CD4-positive, alpha-beta T cell treated with Interleukin-6 at 100 ng/mL for 8 hours (primary cell): ENCODE measurements around the gene ZBTB33.

Source experiments
- DNase-seq: peaks from one replicate; pipeline ENCODE4 v3.0.0-alpha.2; 2020; ENCODE audit warnings: mixed read lengths, low spot score

Gene ZBTB33

GRCh38 chrX:120305531-120306141 is 55.0 kb downstream of the ZBTB33 start:
- DNase-seq = no peak

- no peak for DNase-seq
Observed at GRCh38 chrX:120306630-120307029, 56.0 kb downstream of the ZBTB33 start.
